HL-60/S4 (cell line): ENCODE data around the gene KCNMA1.

Source experiments
- in situ Hi-C: fragments of 300-500 bp; cut with MboI; formaldehyde crosslinking; loops from 2 replicates; pipeline ENCODE4 v1.14.3; 2022; ENCODE audit warnings: low sequenced_read_pairs

The KCNMA1 gene

DNA sequence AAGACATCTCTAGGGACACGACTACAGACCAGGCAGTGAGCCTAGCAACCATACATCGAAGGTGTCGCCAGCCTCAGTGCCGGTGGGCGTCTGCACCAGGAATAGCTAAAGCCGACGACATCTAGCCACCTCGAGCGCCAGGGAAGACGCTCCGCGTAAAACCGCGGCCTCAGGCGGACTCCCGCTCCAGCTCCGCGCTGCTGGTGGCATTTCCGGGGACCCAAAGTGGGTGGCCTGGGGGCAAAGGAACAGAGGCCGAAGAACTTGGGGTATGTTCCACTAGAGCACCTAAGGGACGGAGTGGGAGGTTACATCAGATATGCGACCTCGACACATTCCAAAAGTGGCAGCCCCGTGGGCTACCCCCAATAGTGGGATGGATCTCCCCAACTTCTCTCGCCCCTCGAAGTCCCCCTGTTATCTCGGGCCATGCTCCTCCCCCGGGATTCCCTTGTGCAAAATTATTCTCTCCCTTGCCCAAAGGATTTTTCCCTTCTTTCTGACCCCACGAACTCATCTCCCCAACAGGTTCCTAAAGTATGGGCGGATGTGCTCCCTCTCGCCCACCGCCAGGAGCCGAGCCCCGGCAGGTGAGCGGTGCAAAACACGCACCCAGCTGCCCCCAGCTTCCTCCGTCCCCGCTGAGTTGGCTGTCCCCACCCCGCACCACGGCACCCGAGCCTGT, 1.2 kb downstream of the KCNMA1 start:
- in situ Hi-C loops = loop anchor here (25.0 kb wide), 1 partner anchor 249 kb away; no protein-coding TSS in a partner anchor

GRCh38 chr10:77635402-77636227, 2.0 kb downstream of the KCNMA1 start:
- in situ Hi-C loops = loop anchor here (25.0 kb wide), 1 partner anchor 248 kb away; no protein-coding TSS in a partner anchor

DNA sequence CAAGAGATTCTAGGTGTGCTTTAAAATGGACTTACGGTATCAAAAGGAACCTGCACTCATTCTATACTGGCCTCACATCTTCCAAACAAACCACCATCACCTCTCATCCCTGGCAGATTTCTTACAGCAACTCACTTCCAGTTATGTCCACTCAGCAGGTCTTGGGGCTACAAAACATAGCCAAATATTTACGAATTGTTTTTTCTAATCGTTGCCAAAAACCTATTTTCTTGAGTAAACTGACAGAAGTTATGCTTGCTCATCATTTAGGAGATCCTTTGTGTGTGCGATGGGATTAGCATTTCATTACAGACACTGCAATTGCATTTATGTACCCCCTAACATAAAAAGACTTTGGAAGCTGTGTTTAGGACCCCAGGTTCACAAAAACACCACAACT, 2.7 kb downstream of the KCNMA1 start:
- in situ Hi-C loops = loop anchor here (25.0 kb wide), 1 partner anchor 248 kb away; no protein-coding TSS in a partner anchor

- in situ Hi-C loops = loop anchor here (25.0 kb wide), 1 partner anchor 246 kb away; no protein-coding TSS in a partner anchor
These were observed 4.2 kb downstream of the KCNMA1 start for GRCh38 chr10:77633376-77633775.

DNA sequence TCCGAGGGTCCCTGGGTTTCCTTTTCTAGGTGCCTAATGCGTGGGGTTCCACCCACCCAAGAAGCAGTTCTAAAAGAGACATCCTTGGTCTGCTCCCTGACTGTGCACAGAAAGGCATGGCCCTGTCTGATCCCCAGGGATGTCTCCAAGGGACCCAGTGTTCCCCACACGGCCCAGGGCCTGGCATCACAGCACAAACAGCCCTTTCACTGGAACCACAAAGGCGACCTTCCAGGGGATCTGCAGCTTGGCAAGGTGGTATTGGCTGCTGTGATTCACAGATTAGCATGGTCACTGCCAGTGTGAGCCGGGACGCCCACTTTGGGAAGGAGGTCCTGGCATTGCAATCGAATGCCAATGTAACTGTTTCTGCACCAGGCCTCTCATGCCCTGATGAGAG, 6.4 kb downstream of the KCNMA1 start:
- in situ Hi-C loops = loop anchor here (25.0 kb wide), 1 partner anchor 244 kb away; no protein-coding TSS in a partner anchor

DNA sequence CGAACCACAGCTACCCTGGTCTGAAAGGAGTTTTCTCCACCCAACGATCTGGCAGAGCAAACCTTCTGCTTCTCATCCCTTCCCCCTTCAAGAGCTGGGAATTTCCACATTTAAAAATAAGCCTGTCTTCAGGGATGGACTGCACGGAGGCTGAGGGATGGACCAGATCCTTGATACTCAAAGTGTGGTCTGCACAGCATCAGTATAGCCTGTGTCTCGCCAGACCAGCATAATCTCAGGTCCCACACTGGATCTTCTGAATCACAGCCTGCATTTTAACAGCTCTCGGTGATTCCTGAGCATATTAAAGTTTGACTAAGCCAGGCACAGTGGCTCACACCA, 7.1 kb downstream of the KCNMA1 start:
- in situ Hi-C loops = loop anchor here (25.0 kb wide), 1 partner anchor 243 kb away; no protein-coding TSS in a partner anchor

DNA sequence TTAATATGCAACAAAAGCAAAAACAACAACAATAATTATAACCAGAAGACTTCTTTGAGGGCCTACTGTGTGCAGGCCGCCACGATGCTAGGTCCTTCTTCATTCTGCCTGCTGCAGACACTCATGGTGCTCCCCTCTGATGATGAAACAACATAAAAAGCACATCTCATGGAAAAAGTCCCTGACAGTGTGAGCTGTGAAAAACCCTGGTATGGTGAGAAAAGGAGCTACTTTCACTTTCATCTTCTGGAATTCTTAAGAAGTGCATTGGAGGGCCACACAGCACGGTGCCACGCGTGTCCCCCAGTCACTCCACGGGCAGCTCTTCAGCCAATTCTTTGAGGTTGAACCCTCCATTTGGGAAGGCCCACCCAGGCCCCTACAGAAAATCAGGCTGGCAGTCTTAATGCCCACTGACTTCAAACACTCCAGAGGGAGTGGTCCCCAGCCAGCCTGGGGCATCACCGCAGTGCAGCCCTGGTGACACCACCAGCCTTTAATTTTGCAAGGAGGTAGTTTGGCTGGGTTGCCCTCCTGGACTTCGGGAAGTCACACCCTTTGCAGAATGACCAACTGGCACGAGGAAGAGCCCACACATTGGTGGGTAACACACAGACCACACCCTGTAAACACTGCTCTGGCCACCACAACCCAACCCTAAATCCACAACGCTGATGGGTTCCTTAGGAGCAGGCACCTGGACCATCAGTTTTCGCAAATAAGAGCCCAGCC, 7.7 kb downstream of the KCNMA1 start:
- in situ Hi-C loops = loop anchor here (25.0 kb wide), 1 partner anchor 243 kb away; no protein-coding TSS in a partner anchor

DNA sequence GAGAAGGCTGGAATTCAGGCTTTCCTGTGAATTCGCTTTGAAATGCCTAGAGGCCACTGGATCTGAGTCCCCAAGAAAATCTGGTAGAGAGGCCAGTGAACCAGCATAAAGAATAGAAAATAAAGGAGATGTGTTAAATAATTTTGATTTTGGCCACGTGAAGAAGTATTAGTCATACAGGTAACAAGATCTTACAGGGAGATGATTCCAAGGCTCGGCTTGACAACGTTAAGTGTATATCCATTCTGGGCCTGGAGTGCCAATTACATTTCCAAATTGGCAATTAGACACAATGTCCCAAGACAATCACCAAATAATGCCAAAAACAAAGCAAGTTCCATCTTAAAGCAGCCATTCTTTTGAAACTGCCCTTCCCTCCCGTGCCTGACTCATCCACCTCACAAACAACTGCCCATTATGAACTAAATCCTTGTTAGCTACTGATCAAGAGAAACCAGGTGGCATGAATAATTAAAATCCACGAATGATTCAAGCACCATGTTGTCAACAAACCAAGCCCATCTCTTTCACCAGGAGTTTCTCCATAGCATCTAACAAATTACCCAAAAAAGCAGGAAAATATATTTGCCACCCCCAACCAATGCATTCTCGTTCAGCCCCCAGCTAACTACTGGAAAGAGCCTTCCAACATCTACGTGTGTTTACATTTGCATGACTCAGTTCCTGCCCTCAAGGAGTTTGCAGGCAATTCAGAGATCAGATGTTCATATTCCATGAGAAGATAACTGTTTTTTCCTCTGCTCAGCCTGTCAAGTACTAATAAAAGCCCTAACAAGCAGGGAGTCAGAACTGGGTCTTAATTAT, 8.5 kb downstream of the KCNMA1 start:
- in situ Hi-C loops = loop anchor here (25.0 kb wide), 1 partner anchor 242 kb away; no protein-coding TSS in a partner anchor

- in situ Hi-C loops = loop anchor here (25.0 kb wide), 1 partner anchor 239 kb away; no protein-coding TSS in a partner anchor
These were observed 11.2 kb downstream of the KCNMA1 start for GRCh38 chr10:77626266-77626935.

DNA sequence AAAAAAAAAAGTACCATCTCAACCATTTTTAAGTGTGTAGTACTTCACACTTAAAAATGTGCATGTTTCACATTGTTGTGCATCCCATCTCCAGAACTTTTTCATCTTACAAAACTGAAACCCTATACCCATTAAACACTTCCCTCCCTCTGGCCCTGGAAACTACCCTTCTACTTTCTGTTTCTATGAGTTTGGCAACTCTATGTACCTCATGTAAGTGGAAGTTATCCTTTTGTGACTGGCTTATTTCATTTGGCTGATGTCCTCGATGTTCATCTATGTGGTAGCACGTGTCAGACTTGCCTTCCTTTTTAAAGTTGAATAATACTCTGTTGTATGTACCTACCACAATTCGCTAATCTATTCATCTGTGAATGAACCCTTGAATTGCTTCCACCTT, 12.2 kb downstream of the KCNMA1 start:
- in situ Hi-C loops = loop anchor here (25.0 kb wide), 1 partner anchor 238 kb away; no protein-coding TSS in a partner anchor

GRCh38 chr10:77622889-77623291, 14.7 kb downstream of the KCNMA1 start:
- in situ Hi-C loops = no loop called here

- in situ Hi-C loops = no loop called here
These were observed 16.9 kb downstream of the KCNMA1 start for GRCh38 chr10:77620731-77621130.

DNA sequence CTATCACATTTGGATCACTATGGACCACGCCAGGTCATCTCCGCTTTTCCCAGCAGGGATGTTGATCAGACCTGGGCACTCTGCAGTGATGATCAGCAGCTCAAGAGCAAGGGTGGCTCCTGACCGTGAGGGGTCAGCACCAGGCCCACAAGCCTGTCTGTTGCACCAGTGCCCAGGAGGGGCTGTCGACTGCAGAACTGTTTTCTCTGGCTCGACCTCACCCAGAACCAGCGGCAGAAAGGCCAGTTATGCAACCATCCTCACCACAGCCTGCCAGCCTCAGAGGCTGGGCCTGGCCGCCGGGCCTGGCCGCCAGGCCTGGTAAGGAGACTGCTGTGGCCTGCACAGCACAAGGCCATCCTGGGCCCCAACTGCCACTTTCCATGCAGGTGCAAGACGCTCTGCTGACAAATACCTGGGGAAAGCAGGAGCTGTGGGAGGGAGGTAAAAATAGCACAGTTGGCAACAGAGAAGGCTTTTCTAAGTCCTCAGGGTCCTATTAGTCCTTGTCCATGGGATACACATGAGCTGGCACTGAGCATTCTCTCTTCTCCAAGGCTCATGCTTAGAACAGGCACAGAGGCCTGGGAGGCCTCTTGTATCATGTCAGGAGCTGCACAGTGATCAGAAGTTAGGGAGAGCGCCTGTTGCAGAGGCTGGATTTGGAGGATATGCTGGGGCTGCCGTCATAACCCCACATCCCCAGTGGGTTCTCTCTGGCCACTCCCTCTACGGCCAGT, 17.5 kb downstream of the KCNMA1 start:
- in situ Hi-C loops = no loop called here

DNA sequence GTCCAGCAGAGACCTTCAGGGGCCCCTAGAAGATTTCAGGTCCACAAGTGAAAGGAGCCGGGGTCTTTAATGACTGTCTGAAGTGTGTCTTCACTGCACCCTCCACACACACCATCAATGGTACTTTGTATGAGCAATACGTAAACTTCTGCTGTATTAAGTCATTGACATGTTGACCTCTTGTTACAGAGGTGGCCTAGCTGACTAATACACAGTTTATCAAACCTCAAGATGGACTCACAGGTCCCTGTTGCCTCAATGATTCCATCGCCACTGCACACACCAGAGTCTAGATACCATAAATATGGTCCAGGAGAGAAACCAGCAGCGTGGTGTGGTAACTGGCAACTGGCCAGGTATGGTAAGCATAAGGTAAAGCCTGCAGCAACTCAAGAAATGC, 19.5 kb downstream of the KCNMA1 start:
- in situ Hi-C loops = no loop called here

DNA sequence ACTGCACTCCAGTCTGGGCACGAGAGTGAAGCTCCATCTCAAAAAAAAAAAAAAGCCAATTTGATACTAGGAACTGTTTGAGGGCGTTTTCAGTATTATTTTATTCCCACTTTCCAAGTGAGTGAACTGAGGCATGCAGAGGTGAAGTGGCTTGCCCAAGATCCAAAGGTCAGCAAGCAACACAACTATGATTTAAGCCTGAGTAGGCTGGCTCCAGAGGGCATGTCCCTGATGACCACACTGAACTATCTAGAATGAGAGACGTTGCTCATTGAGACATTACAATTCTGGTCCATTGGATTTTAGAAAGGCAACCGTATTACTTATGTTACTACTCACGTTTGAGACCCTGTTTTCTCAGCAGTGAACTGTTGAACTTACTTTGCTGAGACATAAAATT, 20.8 kb downstream of the KCNMA1 start:
- in situ Hi-C loops = no loop called here

GRCh38 chr10:77614778-77615625, 22.6 kb downstream of the KCNMA1 start:
- in situ Hi-C loops = no loop called here

GRCh38 chr10:77613476-77614130, 24.0 kb downstream of the KCNMA1 start:
- in situ Hi-C loops = no loop called here
